Pancreas (tissue), 10 donors: ENCODE results near the gene CCK. TPM values are rescaled to one million over a fixed set of nuclear protein-coding genes. Genes with fewer than 3 reads are reported as not detected.
A peak's percentile ranks its signal among the peaks of the same experiment; 100 is the strongest.

Source experiments
- ATAC-seq, 4 donors: fragments of 200-7000 bp; cut with Tn5 transposase; one replicate each; pipeline versions ENCODE4 v1.8.0 to v1.9.1; 2020; ENCODE audit warnings: mild to moderate bottlenecking in 4 of 4, moderate library complexity in 4 of 4
- DNase-seq, 6 donors: peaks; one replicate each; pipeline ENCODE4 v3.0.0-alpha.2; 2020
- FAIRE-seq: peaks from 2 replicates; lab custom pipeline; 2012; peaks lifted over from hg19 to GRCh38; lab: Jason Lieb, UNC
- H3K27ac ChIP-seq, 4 donors: fragments of 200-600 bp; sonication (generic); 1 replicate in 3 of 4; 2 replicates in 1 of 4; pipeline versions ENCODE4 v1.5.0 to v1.8.0; 2020
- H3K27me3 ChIP-seq, 4 donors: fragments of 200-600 bp; one replicate each; pipeline ENCODE4 v1.8.0; 2021
- H3K36me3 ChIP-seq, 3 donors: fragments of 200-600 bp; sonication (generic) in 1 of 3; one replicate each; pipeline versions ENCODE4 v1.5.0 to v1.8.0; 2020 to 2021
- H3K4me1 ChIP-seq, 3 donors: fragments of 200-600 bp; one replicate each; pipeline ENCODE4 v1.8.0; 2021
- H3K4me3 ChIP-seq, 4 donors: fragments of 200-600 bp; sonication (generic) in 2 of 4; one replicate each; pipeline versions ENCODE4 v1.5.0 to v1.8.0; 2020 to 2021
- H3K9me3 ChIP-seq, 4 donors: fragments of 200-600 bp; one replicate each; pipeline ENCODE4 v1.8.0; 2021
- CTCF ChIP-seq, 4 donors: fragments of 200-600 bp; sonication (generic) in 3 of 4; IDR thresholded peaks; one replicate each; pipeline versions ENCODE4 v1.5.0 to v1.8.0; 2021; ENCODE audit warnings: antibody characterized with exemption in 4 of 4
- WGBS, 2 donors: extraction: QIAGEN DNeasy Blood & Tissue Kit; methylation state at CpG; one replicate each; pipeline ENCODE4 v1.1.7; 2013; 5-methylcytosine and 5-hydroxymethylcytosine counted together
- intact Hi-C, 3 donors: fragments of 100-400 bp; cut with DNase I; formaldehyde crosslinking; loops; one replicate each; pipeline versions ENCODE4 v1.11.1 to v1.14.2; 2022
- polyA plus RNA-seq, 2 donors: library from polyadenylated mRNA; stranded (reverse); fragments of 200-250 nt; gene quantifications; one replicate each; pipeline ENCODE4 v1.2.3, GENCODE V29; 2013
- total RNA-seq, 6 donors: library from RNA; stranded (reverse); fragmentation: NEBNext Ultra II Directional in 4 of 6; extraction: Animal tissue kit (Norgen Biotek cat#: 25700) in 4 of 6; gene quantifications; one replicate each; pipeline versions ENCODE4 v1.2.1 to v1.2.4, GENCODE V29; 2021 to 2023
- donor health status: healthy with polysubstance abuse.
- donor health status: DM: no; HTN: no; CAD: no; lungs with moderate emphysema.
- donor health status: DM: no; HTN: no; CAD: no.
- donor health status: control.
- donor health status: control.
- donor health status: Bipolar disorder and iron deficiency.
- donor health status: DM: yes; HTN: yes; CAD: no.
- donor health status: DM: no; HTN: no; CAD: no.
- donor health status: DM: no; HTN: no; CAD: no.
- donor health status: DM: yes; HTN: yes; CAD: no.

Gene CCK
- total and polyA plus RNA-seq, 8 donors = 0.22 to 0.38 (median 0.23) TPM; not detected in 5

GRCh38 chr3:42246091-42246490 is 19.9 kb downstream of the CCK start:
- peaks cover 0 to 4% (median 0%) of the 10 kb centered on the region in 3 donors for H3K4me1 ChIP-seq
- 36 to 67% methylated on average over 1 of the region's 1 CpG for WGBS, 2 donors
- ATAC-seq (no peak), DNase-seq (no peak), FAIRE-seq (no peak)
- intact Hi-C loops = loop anchor here in 1 of 3 donors (5.0 kb wide), 1 partner anchor 196 kb away; no protein-coding TSS in a partner anchor
- H3K4me3 ChIP-seq = no peak overlapping the region
- no peak overlapping the region for H3K27ac ChIP-seq
- H3K36me3 ChIP-seq = no peaks in the 10 kb centered on the region
- TF ChIP-seq CTCF (IDR thresholded peaks at IDR 0.05) = no peak
- no peaks in the 10 kb centered on the region for H3K9me3 ChIP-seq
- H3K27me3 ChIP-seq = no peaks in the 10 kb centered on the region

GRCh38 chr3:42236611-42237010 is 29.4 kb downstream of the CCK start:
- no peak for ATAC-seq
- Histone ChIP-seq H3K36me3 (no peaks in the 10 kb centered on the region), H3K4me1 (no peaks in the 10 kb centered on the region), H3K4me3 (no peak overlapping the region), H3K9me3 (no peaks in the 10 kb centered on the region), H3K27me3 (no peaks in the 10 kb centered on the region), H3K27ac (no peak overlapping the region)
- DNase-seq = no peak
- FAIRE-seq = no peak
- intact Hi-C loops = loop anchor here in 1 of 3 donors (10.0 kb wide), 1 partner anchor 208 kb away; no protein-coding TSS in a partner anchor
- 81 to 83% methylated on average over 2 of the region's 2 CpGs for WGBS, 2 donors
- TF ChIP-seq CTCF (IDR thresholded peaks at IDR 0.05) = no peak

- Histone ChIP-seq H3K9me3 (no peaks in the 10 kb centered on the region), H3K27ac (no peak overlapping the region), H3K27me3 (no peaks in the 10 kb centered on the region), H3K4me3 (no peak overlapping the region), H3K36me3 (no peaks in the 10 kb centered on the region), H3K4me1 (no peaks in the 10 kb centered on the region)
- intact Hi-C loops = loop anchor here in 1 of 3 donors (10.0 kb wide), 1 partner anchor 209 kb away; no protein-coding TSS in a partner anchor
- ATAC-seq (no peak), DNase-seq (no peak), FAIRE-seq (no peak)
- TF ChIP-seq CTCF (IDR thresholded peaks at IDR 0.05) = no peak
These were observed 30.5 kb downstream of the CCK start for GRCh38 chr3:42235532-42235931.

GRCh38 chr3:42230860-42231259 is 35.1 kb downstream of the CCK start:
- intact Hi-C loops = loop anchor here in 2 of 3 donors (5.0 to 10.0 kb wide), 2 partner anchors 211 to 214 kb away; no protein-coding TSS in a partner anchor
- H3K4me1 ChIP-seq = no peaks in the 10 kb centered on the region
- H3K4me3 ChIP-seq = no peak overlapping the region
- WGBS, 2 donors = 68 to 73% methylated on average over 5 of the region's 5 CpGs
- H3K27me3 ChIP-seq = no peaks in the 10 kb centered on the region
- TF ChIP-seq CTCF (IDR thresholded peaks at IDR 0.05) = no peak
- DNase-seq = no peak
- FAIRE-seq = no peak
- H3K9me3 ChIP-seq = no peaks in the 10 kb centered on the region
- H3K36me3 ChIP-seq = no peaks in the 10 kb centered on the region
- ATAC-seq = no peak
- H3K27ac ChIP-seq = no peak overlapping the region

- Histone ChIP-seq H3K4me1 (no peaks in the 10 kb centered on the region), H3K27me3 (no peaks in the 10 kb centered on the region), H3K4me3 (no peak overlapping the region), H3K9me3 (no peaks in the 10 kb centered on the region), H3K36me3 (no peaks in the 10 kb centered on the region), H3K27ac (no peak overlapping the region)
- peak in 2 of 4 donors; percentile 15 to 33 for TF ChIP-seq CTCF (IDR thresholded peaks at IDR 0.05)
- DNase-seq (no peak), ATAC-seq (peak in 3 of 4 donors; percentile 65 to 79 (median 78)), FAIRE-seq (no peak)
- 32 to 42% methylated on average over 14 of the region's 14 CpGs for WGBS, 2 donors
- intact Hi-C loops = loop anchor here in 2 of 3 donors (5.0 to 10.0 kb wide), 2 partner anchors 212 to 215 kb away; no protein-coding TSS in a partner anchor
These were observed 35.9 kb downstream of the CCK start for GRCh38 chr3:42229942-42230688.
